ENCODE measurements around the gene ANKRD31.

Gene ANKRD31

DNA sequence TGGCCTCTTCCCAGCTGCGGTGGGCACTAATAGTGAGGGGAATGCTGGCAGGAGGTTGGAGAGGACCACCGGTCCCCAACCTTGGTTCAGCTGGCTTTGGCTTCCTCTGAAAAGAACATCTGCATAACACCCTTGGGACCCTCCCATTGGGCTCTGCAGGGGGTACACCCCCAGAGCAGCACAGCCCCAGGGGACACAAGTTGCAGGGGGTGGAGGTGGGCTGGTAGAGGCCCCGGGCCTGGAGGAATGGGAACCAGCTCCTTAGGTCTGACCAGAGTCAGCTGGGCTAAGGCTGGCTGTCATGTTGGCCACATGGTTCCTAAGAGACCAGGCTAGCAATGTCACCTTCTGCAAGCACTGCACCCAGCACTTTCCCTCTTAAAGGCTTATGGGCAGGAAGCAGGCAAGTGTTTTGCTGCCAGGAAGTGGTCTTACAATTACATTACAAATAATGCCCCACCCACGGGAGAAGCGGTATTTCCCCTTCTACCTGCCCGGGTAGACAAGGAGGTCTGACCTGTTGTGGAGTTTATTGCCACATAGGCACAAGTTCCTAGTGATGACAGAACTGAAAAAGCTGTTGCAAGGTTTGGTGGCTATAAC lies 202.4 kb downstream of the ANKRD31 start:
- no peak for DNase-seq (ENCODE audit: low read depth, low spot score)

DNA sequence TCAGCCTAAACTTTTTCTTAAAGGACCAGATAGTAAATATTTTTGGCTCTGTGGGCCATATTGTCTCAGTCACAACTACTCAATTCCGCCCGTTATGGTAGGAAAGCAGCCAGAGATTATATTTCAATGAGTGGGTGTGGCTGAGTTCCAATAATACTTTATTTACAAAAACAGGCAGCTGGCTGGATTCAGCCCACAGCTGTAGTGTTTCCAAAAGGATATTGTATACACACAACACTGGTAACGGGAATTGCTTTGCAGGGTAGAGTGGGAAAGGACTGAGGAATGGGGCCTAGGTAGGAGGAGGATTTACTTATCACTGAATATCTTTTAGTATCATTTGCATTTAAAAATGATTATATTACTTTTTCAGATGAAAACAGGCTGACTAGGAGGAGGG lies 205.3 kb downstream of the ANKRD31 start:
- DNase-seq (ENCODE audit: low read depth, low spot score), result no peak

DNA sequence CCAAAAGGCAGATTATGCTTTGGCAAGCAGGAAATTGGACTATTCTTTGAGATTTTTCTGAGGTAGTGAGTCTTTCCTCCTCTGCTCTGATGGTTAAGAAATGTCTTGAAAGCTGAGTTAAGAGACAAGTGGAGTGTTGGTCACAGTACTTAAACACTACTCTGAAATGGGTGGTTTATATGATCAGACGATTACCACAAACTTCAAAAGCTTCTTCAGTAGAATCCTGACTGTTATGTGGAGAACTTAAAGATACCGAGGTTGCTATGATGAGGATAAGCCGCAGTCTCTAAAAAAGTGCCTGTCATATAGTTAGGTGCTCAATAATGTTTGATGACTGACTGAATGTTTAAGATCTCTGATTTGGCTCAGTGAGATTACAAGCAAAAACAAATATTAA lies 208.6 kb downstream of the ANKRD31 start:
- no peak for DNase-seq (ENCODE audit: low read depth, low spot score)

DNA sequence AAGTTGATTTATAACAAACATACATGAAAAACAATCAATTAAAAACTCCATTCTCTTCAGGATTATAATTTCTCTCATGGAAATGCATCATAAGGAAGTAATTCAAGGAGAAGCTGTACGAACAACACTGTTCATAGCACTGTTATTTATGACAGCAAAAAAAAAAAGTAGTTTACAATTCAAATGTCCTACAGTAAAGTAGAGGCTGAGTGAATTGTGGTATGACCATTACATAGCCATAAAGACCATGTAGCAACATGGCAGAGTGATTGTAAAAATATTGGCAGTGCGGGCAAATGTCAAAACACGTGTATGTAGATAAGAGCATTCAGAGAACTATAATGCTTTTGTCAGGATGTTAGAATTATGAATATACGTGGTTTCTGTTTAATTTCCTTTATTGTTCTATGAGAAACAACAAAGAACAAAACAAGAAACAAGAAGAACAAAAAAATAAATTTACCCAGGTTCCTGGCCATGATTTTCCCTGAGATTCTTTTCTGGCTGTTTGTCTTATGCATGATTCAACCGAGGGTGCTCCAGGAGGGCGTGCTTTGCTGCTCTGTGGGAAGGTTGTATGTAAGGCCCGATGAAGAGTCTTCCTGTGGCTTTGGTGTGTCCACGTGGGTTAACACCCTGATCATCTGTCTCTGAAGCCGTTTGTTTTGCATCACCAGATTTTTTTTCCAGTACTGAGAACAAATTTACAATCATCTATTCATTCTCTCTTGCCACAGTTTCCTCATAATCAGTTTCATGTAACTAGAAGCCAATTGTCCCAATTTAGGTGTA lies 213.1 kb downstream of the ANKRD31 start:
- no peak for DNase-seq (ENCODE audit: low read depth, low spot score)

DNA sequence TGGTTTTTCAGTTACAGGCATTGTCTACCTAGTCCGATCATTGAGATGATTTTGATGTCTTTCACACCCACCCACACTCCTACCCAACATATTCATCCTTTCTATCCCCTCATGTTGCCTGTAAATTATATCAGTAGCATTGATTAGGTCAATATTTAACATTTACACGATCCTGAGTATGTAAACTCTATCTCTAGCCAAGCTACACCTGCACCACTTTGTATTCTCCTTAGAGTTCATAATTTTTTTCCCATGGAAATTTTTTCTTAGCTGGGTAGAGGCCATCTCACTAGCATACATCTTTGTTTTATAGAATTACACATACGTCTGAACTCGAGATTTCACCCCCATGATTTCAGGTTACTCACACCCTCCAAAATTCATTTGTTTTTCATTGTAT lies 214.9 kb downstream of the ANKRD31 start:
- DNase-seq (ENCODE audit: low read depth, low spot score), result no peak

DNA sequence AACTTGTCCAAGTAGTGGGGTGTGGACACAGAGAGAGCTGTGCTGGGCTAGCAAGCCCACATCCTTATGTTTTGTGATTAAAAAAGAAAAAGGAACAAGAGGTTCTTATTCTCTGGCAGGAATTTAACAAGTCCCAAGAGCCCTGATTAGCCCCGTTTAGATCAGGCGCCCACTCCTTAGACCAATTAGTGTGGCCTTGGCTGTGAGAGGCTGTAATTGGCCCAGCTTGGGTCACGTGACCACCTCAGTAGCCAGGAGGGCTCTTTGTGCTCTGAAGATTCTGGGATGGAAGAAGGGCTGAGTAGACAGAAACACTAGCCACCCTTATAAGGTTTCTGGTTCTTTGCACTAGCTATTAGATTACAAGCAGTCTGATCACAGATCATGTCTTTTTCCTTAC lies 215.5 kb downstream of the ANKRD31 start:
- DNase-seq (ENCODE audit: low read depth, low spot score), result peak; percentile 22

DNA sequence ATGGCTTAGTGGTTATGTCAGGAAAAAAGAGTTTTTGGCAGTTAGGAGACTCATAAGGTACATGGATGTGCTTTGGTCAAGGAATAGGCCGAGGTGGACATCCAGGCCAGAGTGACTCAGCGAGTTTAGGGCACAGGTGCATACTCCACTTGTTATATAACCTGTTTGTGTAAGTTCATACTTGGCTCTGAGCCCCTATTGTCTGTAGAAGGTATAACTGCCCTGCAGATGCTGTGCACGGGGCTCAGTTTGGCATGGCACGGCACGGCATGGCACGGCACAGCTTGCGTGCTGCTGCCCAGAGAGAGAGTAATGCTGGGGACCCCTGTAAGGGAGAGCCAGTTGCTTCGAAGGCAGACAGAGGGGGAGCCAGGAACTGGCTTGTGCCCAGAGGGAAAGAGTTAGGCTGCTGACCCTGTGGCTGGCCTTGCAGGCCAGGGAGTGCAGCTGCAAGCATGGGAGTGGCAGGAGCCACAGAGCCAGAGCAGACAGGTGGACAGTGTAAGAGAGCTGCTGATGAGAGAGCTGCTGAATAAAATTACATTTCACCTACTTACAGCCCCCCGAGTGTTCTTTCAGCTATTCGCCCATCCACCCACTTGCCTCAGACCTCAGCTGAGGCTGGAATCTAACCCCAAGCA lies 216.5 kb downstream of the ANKRD31 start:
- DNase-seq (ENCODE audit: low read depth, low spot score), result no peak

DNA sequence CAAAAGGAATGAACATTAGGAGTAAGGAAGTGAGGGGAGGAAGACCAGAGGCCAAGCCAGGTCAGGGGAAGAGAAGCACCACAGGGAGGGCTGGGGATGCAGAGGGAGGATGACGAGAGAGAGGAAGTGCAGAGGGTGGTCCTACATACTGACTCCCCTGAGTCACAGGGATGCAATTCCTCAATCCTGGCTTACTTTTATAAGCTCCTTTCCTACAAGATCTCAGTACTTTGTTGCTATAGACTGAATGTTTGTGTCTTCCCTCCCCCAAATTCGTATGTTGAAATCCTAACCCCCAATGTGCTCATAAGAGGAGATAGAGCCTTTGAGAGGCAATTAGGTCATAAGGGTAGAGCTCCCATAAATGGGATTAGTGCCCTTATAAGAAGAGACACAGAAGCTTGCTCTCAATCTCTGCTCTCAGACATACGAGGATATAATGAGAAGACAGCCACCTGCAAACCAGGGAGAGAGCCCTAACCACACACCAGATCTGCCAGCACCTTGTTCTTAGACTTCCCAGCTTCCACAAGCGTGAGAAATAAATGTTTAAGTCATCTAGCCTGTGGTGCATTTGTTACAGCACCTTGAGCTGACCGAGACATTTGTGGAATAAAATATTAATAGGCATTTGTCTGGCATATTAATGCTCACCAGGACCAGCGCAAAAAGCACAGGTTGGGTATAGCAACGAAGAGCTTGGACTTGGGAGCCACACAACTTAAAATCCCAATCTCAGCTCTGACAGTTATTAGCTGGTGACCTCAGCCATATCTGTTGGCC lies 217.7 kb downstream of the ANKRD31 start:
- DNase-seq (ENCODE audit: low read depth, low spot score), result no peak
